GM23248 (cell line): ENCODE results near the gene CCDC188.

Experiments
- EZH2 ChIP-seq: fragments of 200-600 bp; sonication (generic); IDR thresholded peaks from 2 replicates; pipeline ENCODE4 v1.6.1; 2018; ENCODE audit warnings: antibody characterized with exemption, mild to moderate bottlenecking; ENCODE audit not compliant: insufficient read depth, poor library complexity, severe bottlenecking
- EZH2phosphoT487 ChIP-seq: fragments of 200-600 bp; sonication (generic); IDR thresholded peaks from 2 replicates; pipeline ENCODE4 v1.6.1; 2018; ENCODE audit warnings: antibody characterized with exemption, moderate library complexity, mild to moderate bottlenecking, low read depth; ENCODE audit not compliant: insufficient read depth

GRCh38 chr22:20112623-20113511 lies 38.0 kb downstream of the CCDC188 start:
- TF ChIP-seq EZH2: no peak
- no peak for TF ChIP-seq EZH2phosphoT487
